Measurements from ENCODE around the gene RPA3. TPM values are rescaled to one million over a fixed set of nuclear protein-coding genes. Genes with fewer than 3 reads are reported as not detected.

RPA3 gene
- total RNA-seq, 3 donors from 2014 or later (not counting 1 experiment from before 2014, with no cell fraction given) = 14.2 to 25.9 (median 22.6) TPM

DNA sequence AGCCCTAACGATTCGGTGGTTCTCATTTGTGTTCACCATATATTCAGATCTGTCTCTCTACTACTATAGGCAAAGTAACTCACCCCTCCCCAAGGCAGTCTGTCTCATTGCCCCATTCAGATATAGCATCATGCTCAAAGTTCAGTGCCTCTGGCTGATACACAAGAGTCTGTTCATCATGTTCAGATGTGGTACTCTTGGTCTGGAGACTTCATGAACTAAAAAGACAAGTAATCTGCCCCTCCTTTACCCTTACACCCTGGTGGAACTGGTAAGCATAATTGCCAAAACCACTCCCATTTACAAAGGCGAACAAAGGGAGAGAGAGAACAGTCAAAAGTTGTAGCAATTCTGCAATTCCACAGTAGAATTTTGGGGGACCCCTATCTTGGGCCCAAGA lies 47.9 kb downstream of the RPA3 start:
- H3K9me3 ChIP-seq (ENCODE audit: control insufficient read depth, insufficient read depth, low read length) = no peaks in the 10 kb centered on the region
- H3K27me3 ChIP-seq (ENCODE audit: control insufficient read depth, insufficient read depth, low read length) = no peaks in the 10 kb centered on the region
- intact Hi-C loops (cut with micrococcal nuclease) = no loop called here
- no peak overlapping the region for H3K4me3 Mint-ChIP-seq
- peaks cover 11 to 20% of the 10 kb centered on the region in 2 donors for H3K4me1 Mint-ChIP-seq
- H3K36me3 Mint-ChIP-seq = no peaks in the 10 kb centered on the region
- no peaks in the 10 kb centered on the region for H3K9me3 Mint-ChIP-seq
- peak in 1 of 2 donors; percentile 9 for DNase-seq
- H3K27ac ChIP-seq (ENCODE audit: low read length) = no peak overlapping the region
- no peak overlapping the region for H3K4me3 ChIP-seq (ENCODE audit: low read length)
- WGBS (ENCODE audit: insufficient coverage) = 95% methylated on average over 3 of the region's 3 CpGs
- no peaks in the 10 kb centered on the region for H3K27me3 Mint-ChIP-seq (ENCODE audit: low read depth in 2 of 2)
- no peaks in the 10 kb centered on the region for H3K4me1 ChIP-seq (ENCODE audit: control insufficient read depth, insufficient read depth, low read length)
- no peak overlapping the region for H3K27ac Mint-ChIP-seq
- no peaks in the 10 kb centered on the region for H3K36me3 ChIP-seq (ENCODE audit: control insufficient read depth, insufficient read depth, low read length)
- TF ChIP-seq, protein P1, sequence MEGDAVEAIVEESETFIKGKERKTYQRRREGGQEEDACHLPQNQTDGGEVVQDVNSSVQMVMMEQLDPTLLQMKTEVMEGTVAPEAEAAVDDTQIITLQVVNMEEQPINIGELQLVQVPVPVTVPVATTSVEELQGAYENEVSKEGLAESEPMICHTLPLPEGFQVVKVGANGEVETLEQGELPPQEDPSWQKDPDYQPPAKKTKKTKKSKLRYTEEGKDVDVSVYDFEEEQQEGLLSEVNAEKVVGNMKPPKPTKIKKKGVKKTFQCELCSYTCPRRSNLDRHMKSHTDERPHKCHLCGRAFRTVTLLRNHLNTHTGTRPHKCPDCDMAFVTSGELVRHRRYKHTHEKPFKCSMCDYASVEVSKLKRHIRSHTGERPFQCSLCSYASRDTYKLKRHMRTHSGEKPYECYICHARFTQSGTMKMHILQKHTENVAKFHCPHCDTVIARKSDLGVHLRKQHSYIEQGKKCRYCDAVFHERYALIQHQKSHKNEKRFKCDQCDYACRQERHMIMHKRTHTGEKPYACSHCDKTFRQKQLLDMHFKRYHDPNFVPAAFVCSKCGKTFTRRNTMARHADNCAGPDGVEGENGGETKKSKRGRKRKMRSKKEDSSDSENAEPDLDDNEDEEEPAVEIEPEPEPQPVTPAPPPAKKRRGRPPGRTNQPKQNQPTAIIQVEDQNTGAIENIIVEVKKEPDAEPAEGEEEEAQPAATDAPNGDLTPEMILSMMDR (IDR thresholded peaks at IDR 0.05) = no peak
- no peak for ATAC-seq

DNA sequence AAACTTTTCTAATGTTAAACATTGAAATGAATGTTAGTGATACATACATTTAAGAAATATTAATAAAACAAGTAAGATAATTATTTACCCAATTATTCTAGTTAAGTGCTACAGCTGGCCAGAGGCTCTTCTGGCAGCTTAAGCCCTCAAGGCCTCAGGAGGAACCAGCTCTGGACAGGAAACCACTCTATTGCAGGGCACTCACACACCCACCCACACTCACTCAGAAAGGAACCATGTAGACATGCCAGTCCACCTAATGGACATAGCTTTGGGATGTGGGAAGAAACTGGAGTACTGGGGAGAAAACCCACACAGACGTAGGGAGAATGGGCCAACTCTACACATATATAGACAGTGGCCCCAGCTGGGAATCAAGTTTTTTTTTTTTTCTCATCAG lies 49.7 kb downstream of the RPA3 start:
- H3K9me3 Mint-ChIP-seq = no peaks in the 10 kb centered on the region
- Histone ChIP-seq H3K36me3 (ENCODE audit: control insufficient read depth, insufficient read depth, low read length) (no peaks in the 10 kb centered on the region), H3K27ac (ENCODE audit: low read length) (no peak overlapping the region), H3K9me3 (ENCODE audit: control insufficient read depth, insufficient read depth, low read length) (no peaks in the 10 kb centered on the region), H3K27me3 (ENCODE audit: control insufficient read depth, insufficient read depth, low read length) (no peaks in the 10 kb centered on the region), H3K4me3 (ENCODE audit: low read length) (no peak overlapping the region), H3K4me1 (ENCODE audit: control insufficient read depth, insufficient read depth, low read length) (no peaks in the 10 kb centered on the region)
- H3K4me3 Mint-ChIP-seq = no peak overlapping the region
- ATAC-seq = peak in 1 of 3 donors; percentile 53
- TF ChIP-seq, protein P1 (IDR thresholded peaks at IDR 0.05) = no peak
- peaks cover 13 to 26% of the 10 kb centered on the region in 2 donors for H3K4me1 Mint-ChIP-seq
- WGBS (ENCODE audit: insufficient coverage) = no CpG with 5 or more reads among the region's 1 CpG
- no peak for DNase-seq
- intact Hi-C loops (cut with micrococcal nuclease) = no loop called here
- no peaks in the 10 kb centered on the region for H3K27me3 Mint-ChIP-seq (ENCODE audit: low read depth in 2 of 2)
- no peaks in the 10 kb centered on the region for H3K36me3 Mint-ChIP-seq
- no peak overlapping the region for H3K27ac Mint-ChIP-seq

DNA sequence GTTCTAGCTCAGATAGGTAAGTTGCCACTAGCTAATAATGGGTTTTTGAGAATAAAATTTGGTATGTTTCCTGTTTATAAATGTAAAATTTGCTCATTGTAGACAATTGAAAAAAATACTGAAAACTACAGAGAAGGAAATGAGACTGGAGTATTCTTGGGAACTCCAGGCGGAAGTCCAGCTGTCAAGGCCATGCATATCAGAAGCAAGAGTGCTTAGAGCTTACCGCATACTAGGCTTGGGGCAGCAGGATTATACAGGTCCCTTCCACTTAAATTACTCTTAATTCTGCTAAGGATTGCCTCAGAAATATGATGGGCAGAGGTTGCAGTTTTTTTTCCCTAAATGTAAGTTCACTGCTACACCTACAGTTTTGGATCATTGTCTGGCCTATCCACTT lies 51.2 kb downstream of the RPA3 start:
- WGBS (ENCODE audit: insufficient coverage) = 100% methylated on average over 2 of the region's 2 CpGs
- intact Hi-C loops (cut with micrococcal nuclease) = no loop called here
- H3K36me3 Mint-ChIP-seq = no peaks in the 10 kb centered on the region
- no peak overlapping the region for H3K4me3 ChIP-seq (ENCODE audit: low read length)
- H3K27me3 Mint-ChIP-seq (ENCODE audit: low read depth in 2 of 2) = no peaks in the 10 kb centered on the region
- DNase-seq (no peak), ATAC-seq (no peak)
- H3K36me3 ChIP-seq (ENCODE audit: control insufficient read depth, insufficient read depth, low read length) = no peaks in the 10 kb centered on the region
- H3K4me3 Mint-ChIP-seq = no peak overlapping the region
- TF ChIP-seq, protein P1 (IDR thresholded peaks at IDR 0.05) = no peak
- no peak overlapping the region for H3K27ac Mint-ChIP-seq
- no peaks in the 10 kb centered on the region for H3K9me3 ChIP-seq (ENCODE audit: control insufficient read depth, insufficient read depth, low read length)
- no peaks in the 10 kb centered on the region for H3K27me3 ChIP-seq (ENCODE audit: control insufficient read depth, insufficient read depth, low read length)
- H3K9me3 Mint-ChIP-seq = no peaks in the 10 kb centered on the region
- no peak overlapping the region for H3K27ac ChIP-seq (ENCODE audit: low read length)
- H3K4me1 Mint-ChIP-seq = peaks cover 11 to 24% of the 10 kb centered on the region in 2 donors
- H3K4me1 ChIP-seq (ENCODE audit: control insufficient read depth, insufficient read depth, low read length) = no peaks in the 10 kb centered on the region

DNA sequence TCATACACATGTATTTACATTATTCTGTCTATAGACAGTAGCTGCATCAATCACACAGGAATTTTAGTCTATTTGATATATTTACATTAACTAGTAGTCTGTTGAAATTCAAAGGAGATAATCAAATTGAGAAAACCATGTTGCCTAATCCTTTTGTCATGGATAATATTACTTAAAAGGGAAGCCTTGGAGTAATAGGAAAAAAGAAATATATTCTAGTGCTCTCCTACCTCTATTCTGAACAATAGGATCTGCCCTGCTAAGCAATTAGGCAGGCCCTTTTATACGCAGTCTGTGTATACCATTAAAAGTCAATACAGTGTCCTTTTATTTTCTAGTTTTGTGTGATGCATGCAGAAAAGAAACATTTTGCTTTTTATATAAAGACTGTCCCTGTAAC lies 53.4 kb downstream of the RPA3 start:
- Histone ChIP-seq H3K27me3 (ENCODE audit: control insufficient read depth, insufficient read depth, low read length) (no peaks in the 10 kb centered on the region), H3K4me3 (ENCODE audit: low read length) (no peak overlapping the region), H3K27ac (ENCODE audit: low read length) (no peak overlapping the region), H3K4me1 (ENCODE audit: control insufficient read depth, insufficient read depth, low read length) (no peaks in the 10 kb centered on the region), H3K9me3 (ENCODE audit: control insufficient read depth, insufficient read depth, low read length) (no peaks in the 10 kb centered on the region), H3K36me3 (ENCODE audit: control insufficient read depth, insufficient read depth, low read length) (no peaks in the 10 kb centered on the region)
- H3K9me3 Mint-ChIP-seq = peaks cover 0 to under 1% of the 10 kb centered on the region in 2 donors
- H3K27me3 Mint-ChIP-seq (ENCODE audit: low read depth in 2 of 2) = no peaks in the 10 kb centered on the region
- DNase-seq = no peak
- H3K27ac Mint-ChIP-seq = no peak overlapping the region
- H3K36me3 Mint-ChIP-seq = peaks cover 2% of the 10 kb centered on the region
- no peak overlapping the region for H3K4me3 Mint-ChIP-seq
- TF ChIP-seq, protein P1 (IDR thresholded peaks at IDR 0.05) = no peak
- peaks cover 21 to 26% of the 10 kb centered on the region in 2 donors for H3K4me1 Mint-ChIP-seq
- intact Hi-C loops (cut with micrococcal nuclease) = no loop called here
- WGBS (ENCODE audit: insufficient coverage) = no CpG with 5 or more reads among the region's 1 CpG
- no peak for ATAC-seq
